Hepatocyte (in vitro differentiated cells): ENCODE measurements around the gene ASB4.

Experiments used
- CTCF ChIP-seq: fragments of 200-600 bp; sonication (generic); IDR thresholded peaks from 2 replicates; pipeline ENCODE4 v1.5.1; 2016; ENCODE audit warnings: antibody characterized with exemption, mild to moderate bottlenecking; ENCODE audit not compliant: poor library complexity
- EZH2 ChIP-seq: fragments of 200-600 bp; sonication (generic); IDR thresholded peaks from 2 replicates; pipeline ENCODE4 v1.6.1; 2016; ENCODE audit warnings: antibody characterized with exemption, mild to moderate bottlenecking, borderline replicate concordance

GRCh38 chr7:95446618-95447017, 39.1 kb upstream of the ASB4 start:
- no peak for TF ChIP-seq CTCF
- no peak for TF ChIP-seq EZH2
